ENCODE data around the gene DMRTC2.
A peak's percentile ranks its signal among the peaks of the same experiment; 100 is the strongest.
"Not testable (repeated sequence)": the region's sequence is repeated elsewhere in the genome, so short reads cannot be mapped to it uniquely, and the experiment has no call there.

The DMRTC2 gene

GRCh38 chr19:41869374-41869955 lies 24.6 kb downstream of the DMRTC2 start:
- no peak overlapping the region for H3K4me3 ChIP-seq (ENCODE audit: low read depth, low read length)
- TF ChIP-seq CTCF (IDR thresholded peaks at IDR 0.05; ENCODE audit: borderline replicate concordance, insufficient read depth, low read depth, low read length), result no peak

- H3K4me3 ChIP-seq (ENCODE audit: low read depth, low read length), result no peak overlapping the region
- no peak for TF ChIP-seq CTCF (IDR thresholded peaks at IDR 0.05; ENCODE audit: borderline replicate concordance, insufficient read depth, low read depth, low read length)
Measured at GRCh38 chr19:41870401-41870873, 25.6 kb downstream of the DMRTC2 start.

- TF ChIP-seq CTCF (IDR thresholded peaks at IDR 0.05; ENCODE audit: borderline replicate concordance, insufficient read depth, low read depth, low read length), result no peak
- H3K4me3 ChIP-seq (ENCODE audit: low read depth, low read length), result no peak overlapping the region
Measured at GRCh38 chr19:41871573-41872383, 26.9 kb downstream of the DMRTC2 start.

- H3K4me3 ChIP-seq (ENCODE audit: low read depth, low read length), result no peak overlapping the region
- TF ChIP-seq CTCF (IDR thresholded peaks at IDR 0.05; ENCODE audit: borderline replicate concordance, insufficient read depth, low read depth, low read length), result no peak
Measured at GRCh38 chr19:41872384-41872774, 27.5 kb downstream of the DMRTC2 start.

GRCh38 chr19:41872775-41873647 lies 28.2 kb downstream of the DMRTC2 start:
- H3K4me3 ChIP-seq (ENCODE audit: low read depth, low read length), result no peak overlapping the region
- peak; percentile 84 for TF ChIP-seq CTCF (IDR thresholded peaks at IDR 0.05; ENCODE audit: borderline replicate concordance, insufficient read depth, low read depth, low read length)

GRCh38 chr19:41875973-41876372 lies 31.1 kb downstream of the DMRTC2 start:
- not testable (repeated sequence) for H3K4me3 ChIP-seq (ENCODE audit: low read depth, low read length)

Data from GM12875 (cell line).